Left kidney (tissue), 8 donors: ENCODE results near the gene RRP12. TPM values are rescaled to one million over a fixed set of nuclear protein-coding genes. Genes with fewer than 3 reads are reported as not detected.
"Not testable (repeated sequence)": the region's sequence is repeated elsewhere in the genome, so short reads cannot be mapped to it uniquely, and the experiment has no call there.

Experiments used
- DNase-seq: peaks from one replicate; pipeline ENCODE4 v3.0.0-alpha.2; 2013
- long read RNA-seq, 8 donors: transcript quantifications; one replicate each; lab custom pipeline, GENCODE V29; 2026
- polyA plus RNA-seq: library from polyadenylated mRNA; unstranded; fragments of 120-200 nt; gene quantifications from one replicate; pipeline ENCODE4 v1.2.1, GENCODE V29; 2013; ENCODE audit not compliant: insufficient read length

Gene RRP12
- polyA plus RNA-seq, result 28.1 TPM
- long read RNA-seq, donor 1, full-length matches to known transcripts, result 6 of 218 reads
- long read RNA-seq, donor 1, partial matches to known transcripts, result 43 of 218 reads
- long read RNA-seq, donor 1, other reads (novel, unspliced or antisense), result 169 of 218 reads
- long read RNA-seq, donor 2, full-length matches to known transcripts, result 7 of 144 reads
- long read RNA-seq, donor 2, partial matches to known transcripts, result 137 of 144 reads
- long read RNA-seq, donor 2, other reads (novel, unspliced or antisense), result 0 of 144 reads
- long read RNA-seq, donor 3, partial matches to known transcripts, result 0 of 2 reads
- long read RNA-seq, donor 3, other reads (novel, unspliced or antisense), result 0 of 2 reads
- long read RNA-seq, donor 4, partial matches to known transcripts, result 0 of 1 reads
- long read RNA-seq, donor 4, other reads (novel, unspliced or antisense), result 0 of 1 reads
- long read RNA-seq, donor 5, full-length matches to known transcripts, result 1 of 239 reads
- long read RNA-seq, donor 5, partial matches to known transcripts, result 35 of 239 reads
- long read RNA-seq, donor 5, other reads (novel, unspliced or antisense), result 203 of 239 reads
- long read RNA-seq, donor 6, full-length matches to known transcripts, result 1 of 7 reads
- long read RNA-seq, donor 6, partial matches to known transcripts, result 6 of 7 reads
- long read RNA-seq, donor 6, other reads (novel, unspliced or antisense), result 0 of 7 reads
- long read RNA-seq, donor 7, full-length matches to known transcripts, result 4 of 188 reads
- long read RNA-seq, donor 7, partial matches to known transcripts, result 184 of 188 reads
- long read RNA-seq, donor 7, other reads (novel, unspliced or antisense), result 0 of 188 reads
- long read RNA-seq, donor 8, result 0 reads

- DNase-seq, result peak; percentile 98
Observed at GRCh38 chr10:97400665-97401454, at the start of gene RRP12. Gene RRP12, minus strand, starts transcription at chr10:97401340. Its CDS starts 109 bp downstream, at chr10:97401231.

- DNase-seq, result no peak
Observed at GRCh38 chr10:97450828-97451227, 49.7 kb upstream of the RRP12 start.

- DNase-seq, result peak; percentile 94
Observed at GRCh38 chr10:97445722-97446639, 44.8 kb upstream of the RRP12 start, which contains the start of the genes EXOSC1 and ZDHHC16. Gene EXOSC1, minus strand, starts transcription at chr10:97446006. Its CDS starts 21 bp downstream, at chr10:97445985. Gene ZDHHC16, plus strand, starts transcription at chr10:97446175. Its CDS starts 5,501 bp downstream, at chr10:97451676.

- DNase-seq, result no peak
Observed at GRCh38 chr10:97445357-97445721, 44.2 kb upstream of the RRP12 start.

- no peak for DNase-seq
Observed at GRCh38 chr10:97444212-97444611, 43.1 kb upstream of the RRP12 start.

GRCh38 chr10:97442277-97442676 lies 41.1 kb upstream of the RRP12 start:
- no peak for DNase-seq

- DNase-seq, result no peak
Observed at GRCh38 chr10:97435211-97435610, 34.1 kb upstream of the RRP12 start.

GRCh38 chr10:97434557-97434956 lies 33.4 kb upstream of the RRP12 start:
- no peak for DNase-seq

GRCh38 chr10:97434055-97434454 lies 32.9 kb upstream of the RRP12 start:
- no peak for DNase-seq

GRCh38 chr10:97428572-97428981 lies 27.4 kb upstream of the RRP12 start:
- DNase-seq, result no peak

- no peak for DNase-seq
Observed at GRCh38 chr10:97427571-97428179, 26.5 kb upstream of the RRP12 start.

GRCh38 chr10:97426776-97427570 lies 25.8 kb upstream of the RRP12 start:
- no peak for DNase-seq

- DNase-seq, result peak; percentile 95
Observed at GRCh38 chr10:97425964-97426775, 25.0 kb upstream of the RRP12 start, which contains the start of gene PGAM1. Gene PGAM1, plus strand, starts transcription at chr10:97426191. Its CDS starts 117 bp downstream, at chr10:97426308.

GRCh38 chr10:97423757-97424098 lies 22.6 kb upstream of the RRP12 start:
- not testable (repeated sequence) for DNase-seq

- DNase-seq, result no peak
Observed at GRCh38 chr10:97416565-97416964, 15.4 kb upstream of the RRP12 start.

- DNase-seq, result no peak
Observed at GRCh38 chr10:97412891-97413304, 11.8 kb upstream of the RRP12 start.

- DNase-seq, result no peak
Observed at GRCh38 chr10:97411406-97411805, 10.3 kb upstream of the RRP12 start.

GRCh38 chr10:97408496-97408992 lies 7.4 kb upstream of the RRP12 start:
- DNase-seq, result no peak

- no peak for DNase-seq
Observed at GRCh38 chr10:97407952-97408248, 6.8 kb upstream of the RRP12 start.
